HG02588 (cell line): ENCODE data around the gene LRRC4C.
"Not testable (repeated sequence)": the region's sequence is repeated elsewhere in the genome, so short reads cannot be mapped to it uniquely, and the experiment has no call there.

Source experiments
- ATAC-seq: cut with Tn5 transposase; IDR thresholded peaks from one replicate; pipeline ENCODE4 v1.9.1; 2021; ENCODE audit warnings: mild to moderate bottlenecking, moderate library complexity; ENCODE audit not compliant: unreplicated experiment

The LRRC4C gene

DNA sequence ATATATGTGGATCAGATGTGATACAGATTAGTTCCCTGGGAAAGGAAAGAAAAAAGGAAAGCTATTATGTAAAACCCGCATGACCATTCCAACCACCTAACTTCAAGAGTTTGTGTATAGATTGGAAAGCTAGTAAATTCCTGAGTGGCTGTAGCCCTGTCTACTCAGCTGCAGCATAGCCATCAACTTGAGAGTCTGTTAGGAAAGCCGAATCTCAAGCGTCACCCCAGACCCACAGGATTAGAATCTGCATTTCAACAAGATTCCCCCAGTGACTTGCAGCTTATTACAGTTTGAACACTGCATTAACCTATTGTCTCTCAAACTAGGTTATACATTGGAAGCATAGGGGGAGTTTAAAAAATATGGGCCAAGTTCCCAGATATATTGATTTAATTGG, 921.7 kb downstream of the LRRC4C start:
- no peak for ATAC-seq

DNA sequence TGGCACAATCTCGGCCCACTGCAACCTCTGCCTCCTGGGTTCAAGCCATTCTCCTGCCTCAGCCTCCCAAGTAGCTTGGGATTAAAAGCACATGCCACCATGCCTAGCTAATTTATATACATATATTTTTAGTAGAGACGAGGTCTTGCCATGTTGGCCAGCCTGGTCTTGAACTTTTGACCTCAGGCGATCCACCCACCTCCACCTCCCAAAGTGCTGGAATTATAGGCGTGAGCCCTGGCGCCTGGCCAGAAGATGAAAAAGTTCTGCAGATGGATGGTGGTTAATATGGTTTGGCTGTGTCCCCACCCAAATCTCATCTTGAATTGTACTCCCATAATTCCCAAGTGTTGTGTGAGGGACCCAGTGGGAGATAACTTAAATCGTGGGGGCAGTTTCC, 937.4 kb downstream of the LRRC4C start:
- not testable (repeated sequence) for ATAC-seq

DNA sequence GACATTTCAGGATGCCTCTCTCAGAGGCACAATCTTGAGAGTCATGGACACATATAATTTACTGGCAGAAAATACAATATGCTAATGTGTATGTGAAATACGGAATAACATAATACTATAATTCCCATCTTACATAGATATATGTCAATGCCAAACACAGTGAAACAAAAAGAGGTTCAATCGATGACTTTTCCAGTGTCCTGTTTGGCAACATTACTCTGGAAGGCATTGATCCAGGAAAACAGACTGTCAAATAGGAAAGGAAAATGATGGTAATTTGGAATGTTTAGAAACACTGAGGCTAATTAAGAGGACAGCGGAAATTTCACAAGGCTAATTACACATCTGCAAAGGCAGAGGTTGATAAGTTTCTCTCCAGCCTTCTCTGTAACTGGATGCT, 942.3 kb downstream of the LRRC4C start:
- no peak for ATAC-seq

DNA sequence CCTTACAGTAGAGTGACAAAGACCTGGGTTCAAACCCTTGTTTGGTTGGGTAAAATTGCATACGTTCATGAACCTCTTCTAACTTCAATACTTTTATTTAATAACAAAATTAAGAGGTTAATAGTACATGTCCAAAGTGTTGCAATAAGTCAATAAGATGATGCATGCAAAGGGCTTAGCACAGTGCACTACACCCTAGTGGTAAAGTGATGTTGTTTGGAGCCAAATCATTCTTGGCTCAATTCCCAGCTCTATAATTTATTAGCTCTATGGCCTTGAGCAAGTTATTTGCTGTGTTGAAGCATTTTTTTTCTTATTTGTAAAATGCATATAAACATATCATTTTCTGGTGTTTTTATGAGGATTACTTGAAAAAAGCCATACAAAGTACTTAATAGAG, 945.3 kb downstream of the LRRC4C start:
- no peak for ATAC-seq

DNA sequence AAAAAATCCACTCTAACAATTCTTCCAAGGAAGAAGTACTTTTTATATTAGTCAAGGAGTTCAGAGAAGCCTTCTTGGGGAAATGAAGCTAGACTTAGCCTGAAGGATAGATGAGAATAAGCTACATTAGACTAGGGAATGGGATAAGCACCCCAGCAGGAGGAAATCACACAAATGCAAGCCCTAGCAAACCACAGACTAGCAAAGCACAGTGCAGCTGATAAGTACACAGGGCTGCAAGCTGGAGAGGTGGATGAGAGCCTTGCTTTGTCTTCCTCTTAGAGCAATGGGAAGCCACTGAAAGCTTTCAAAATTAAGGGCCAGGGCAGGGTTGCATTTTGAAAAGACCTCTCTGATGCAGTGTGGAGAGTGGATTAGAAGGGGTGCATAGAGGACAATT, 946.2 kb downstream of the LRRC4C start:
- ATAC-seq = no peak

DNA sequence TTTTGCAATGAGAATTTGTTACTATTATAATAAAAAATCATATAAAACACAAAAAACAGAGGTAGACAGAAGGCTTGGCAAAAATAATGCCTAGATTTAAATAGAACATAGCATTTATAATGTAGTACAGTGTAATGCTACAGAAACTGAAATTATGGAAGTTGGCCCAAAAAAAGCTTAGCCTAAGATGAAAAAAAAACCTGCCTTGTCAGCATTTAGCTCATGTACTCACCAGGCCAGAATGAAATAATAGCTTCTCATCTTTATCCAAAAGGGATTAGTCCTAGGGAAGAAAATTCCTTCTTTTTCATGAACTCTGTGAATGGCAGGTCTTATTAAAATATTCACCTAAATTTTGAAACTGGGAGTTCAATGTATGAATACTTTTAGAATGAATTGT, 951.1 kb downstream of the LRRC4C start:
- no peak for ATAC-seq

DNA sequence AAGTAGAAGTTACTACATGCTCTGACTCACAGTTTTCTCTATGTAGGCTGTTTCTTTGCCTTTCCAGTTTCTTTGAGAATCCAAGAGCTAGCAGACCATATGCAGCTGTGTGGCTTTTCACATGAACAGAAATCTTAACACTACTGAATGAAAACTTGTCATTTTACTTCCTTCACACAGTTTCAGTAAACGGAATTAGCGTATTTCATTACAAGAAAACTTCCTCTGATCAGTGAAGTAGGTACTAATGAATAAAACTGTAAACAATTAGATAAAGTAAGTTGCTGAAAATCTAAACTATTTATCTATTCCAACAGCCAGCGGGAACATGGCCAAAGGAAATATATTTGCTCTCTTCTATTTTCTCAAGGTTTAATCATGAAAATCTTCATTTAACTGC, 953.2 kb downstream of the LRRC4C start:
- no peak for ATAC-seq

DNA sequence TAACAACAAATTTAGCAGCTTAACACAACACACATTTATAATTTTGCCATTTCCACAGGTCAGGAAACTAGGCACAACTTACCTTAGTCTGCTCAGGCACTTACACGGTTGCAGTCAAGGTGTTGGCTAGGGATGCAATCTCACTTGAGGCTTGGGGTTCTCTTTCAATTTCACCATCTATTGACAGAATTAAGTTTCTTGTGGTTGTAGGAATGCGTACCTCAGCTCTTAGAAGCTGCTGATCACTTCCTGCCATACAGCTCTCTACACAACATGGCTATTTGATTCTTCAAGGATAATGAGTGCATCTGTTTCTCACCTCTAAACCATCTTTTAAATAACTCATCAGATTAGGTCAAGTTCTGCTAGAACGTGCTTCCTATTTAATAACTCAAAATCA, 968.1 kb downstream of the LRRC4C start:
- no peak for ATAC-seq

DNA sequence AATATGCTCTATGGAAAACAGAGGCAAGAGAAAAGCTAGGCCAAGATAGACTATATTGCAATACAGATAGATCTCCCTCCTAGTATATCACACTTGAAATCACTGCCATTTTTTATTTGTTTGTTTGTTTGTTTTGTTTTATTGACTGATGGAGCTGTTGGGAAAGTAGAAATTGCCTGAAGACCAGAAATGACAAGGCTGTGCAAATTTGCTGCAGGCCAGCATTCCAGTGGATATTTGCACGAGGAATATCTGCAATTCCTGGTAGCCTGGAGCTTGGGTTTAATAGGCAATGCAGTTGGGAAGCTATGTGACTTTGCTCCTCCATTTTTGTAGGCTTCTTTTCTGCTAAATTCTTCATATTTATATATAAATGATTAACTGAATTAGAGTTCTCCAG, 991.7 kb downstream of the LRRC4C start:
- ATAC-seq = no peak

DNA sequence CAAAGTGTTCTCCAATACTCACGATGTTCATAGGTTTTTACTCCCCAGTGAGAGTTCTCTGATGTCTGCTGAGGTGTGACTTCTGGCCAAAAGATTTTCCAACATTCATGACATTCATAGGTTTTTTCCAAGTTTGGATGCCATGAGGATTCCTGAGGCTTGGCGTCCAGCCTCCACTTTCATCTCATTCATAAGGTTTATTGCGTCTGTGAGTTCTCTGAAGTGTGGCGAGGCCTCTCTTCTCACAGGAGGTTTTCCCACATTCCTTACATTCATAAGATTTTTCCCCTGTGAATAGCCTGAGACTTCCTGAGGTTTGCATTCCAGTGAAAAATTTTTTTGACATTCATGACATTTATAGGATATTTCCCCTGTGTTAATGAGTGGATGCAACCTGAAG, 1014.1 kb downstream of the LRRC4C start:
- no peak for ATAC-seq

DNA sequence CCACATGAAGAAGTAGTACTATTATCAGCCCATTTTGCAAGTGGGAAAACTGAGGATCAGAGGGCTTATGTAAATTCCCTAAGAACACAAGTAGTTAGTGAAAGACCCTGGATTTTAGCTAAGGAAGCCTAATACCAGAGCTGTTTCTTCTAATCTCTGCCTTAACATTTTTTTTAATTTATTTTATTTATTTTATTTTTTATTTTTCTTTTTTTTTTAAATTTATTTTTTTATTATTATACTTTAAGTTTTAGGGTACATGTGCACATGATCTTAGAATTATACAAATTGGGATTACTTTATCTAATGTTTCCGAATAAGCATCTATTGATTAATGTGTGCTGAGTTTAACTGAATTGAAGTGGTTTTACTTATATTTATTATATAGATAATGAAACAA, 1015.3 kb downstream of the LRRC4C start:
- ATAC-seq = no peak

DNA sequence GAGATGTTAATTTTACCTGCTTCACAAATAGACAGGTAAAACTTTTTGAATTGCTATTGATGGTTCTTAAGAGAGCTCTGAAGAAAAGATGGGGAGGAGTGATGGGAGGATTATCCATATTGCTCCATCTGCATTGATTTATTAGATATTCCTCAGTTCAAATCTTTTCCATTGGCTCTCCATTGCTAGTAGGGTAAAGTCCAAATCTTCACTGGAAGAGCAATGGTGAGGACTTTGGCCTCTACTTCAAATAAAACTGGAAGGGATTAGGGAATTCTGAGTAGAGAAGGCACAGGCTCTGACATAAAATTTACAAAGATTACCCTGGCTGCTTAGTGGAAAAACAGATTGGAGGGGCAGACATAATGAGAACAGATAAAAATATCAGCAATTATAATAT, 1024.1 kb downstream of the LRRC4C start:
- no peak for ATAC-seq

DNA sequence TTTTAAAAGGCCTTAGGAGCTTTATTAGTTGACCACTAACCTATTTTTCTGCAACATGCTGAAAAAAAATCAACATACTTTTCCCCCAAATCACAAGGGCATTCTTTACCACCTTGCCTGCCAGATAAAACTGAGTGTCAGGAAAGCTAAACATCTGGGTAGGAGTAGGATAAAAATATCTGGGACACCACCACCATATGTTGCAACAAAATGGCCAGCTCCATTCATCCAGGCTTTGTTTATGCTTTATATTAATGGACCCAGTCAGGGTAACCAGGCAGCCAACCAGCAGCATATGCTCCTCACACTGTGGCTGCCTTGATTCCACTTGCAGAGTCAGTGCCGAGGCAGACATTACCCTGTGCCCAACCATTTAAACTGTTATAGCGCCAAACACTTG, 1024.5 kb downstream of the LRRC4C start:
- ATAC-seq = no peak

DNA sequence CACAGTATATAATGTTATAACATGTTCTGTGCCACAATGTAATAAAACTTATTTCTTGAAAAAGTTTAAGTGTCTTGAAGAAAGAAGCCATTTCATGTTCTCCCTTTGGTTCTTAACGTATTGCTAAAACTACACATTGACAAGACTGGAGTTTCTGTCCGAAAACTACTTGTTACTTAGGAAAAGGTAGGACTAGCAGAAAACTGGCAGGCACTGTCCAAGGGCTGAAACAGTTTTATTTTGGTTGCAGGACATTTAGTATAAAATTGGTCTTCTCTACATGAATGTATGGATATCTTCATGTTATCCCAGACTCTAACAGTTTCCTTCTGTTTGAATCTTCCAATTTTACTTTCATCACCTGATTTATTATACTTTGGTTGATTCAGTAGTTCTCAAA, 1027.1 kb downstream of the LRRC4C start:
- ATAC-seq = no peak

DNA sequence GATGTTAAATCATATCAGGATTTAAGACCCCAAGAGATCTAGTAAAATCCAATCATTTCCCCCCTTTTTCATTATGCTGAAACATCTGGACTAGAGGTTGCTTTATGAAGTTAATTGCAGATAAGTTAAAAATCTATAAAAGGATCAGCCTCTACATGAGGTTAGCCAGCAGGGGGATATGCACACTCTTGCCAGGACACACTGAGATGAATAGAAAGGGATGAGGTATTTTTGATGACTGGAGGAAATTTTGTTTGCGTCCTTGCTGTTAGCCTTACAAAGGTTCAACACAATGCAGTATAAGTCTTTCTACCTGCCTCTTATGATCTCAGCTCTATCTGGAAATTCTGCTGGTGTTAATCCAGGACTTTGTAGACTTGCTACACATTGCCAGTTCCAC, 1034.3 kb downstream of the LRRC4C start:
- ATAC-seq = no peak

DNA sequence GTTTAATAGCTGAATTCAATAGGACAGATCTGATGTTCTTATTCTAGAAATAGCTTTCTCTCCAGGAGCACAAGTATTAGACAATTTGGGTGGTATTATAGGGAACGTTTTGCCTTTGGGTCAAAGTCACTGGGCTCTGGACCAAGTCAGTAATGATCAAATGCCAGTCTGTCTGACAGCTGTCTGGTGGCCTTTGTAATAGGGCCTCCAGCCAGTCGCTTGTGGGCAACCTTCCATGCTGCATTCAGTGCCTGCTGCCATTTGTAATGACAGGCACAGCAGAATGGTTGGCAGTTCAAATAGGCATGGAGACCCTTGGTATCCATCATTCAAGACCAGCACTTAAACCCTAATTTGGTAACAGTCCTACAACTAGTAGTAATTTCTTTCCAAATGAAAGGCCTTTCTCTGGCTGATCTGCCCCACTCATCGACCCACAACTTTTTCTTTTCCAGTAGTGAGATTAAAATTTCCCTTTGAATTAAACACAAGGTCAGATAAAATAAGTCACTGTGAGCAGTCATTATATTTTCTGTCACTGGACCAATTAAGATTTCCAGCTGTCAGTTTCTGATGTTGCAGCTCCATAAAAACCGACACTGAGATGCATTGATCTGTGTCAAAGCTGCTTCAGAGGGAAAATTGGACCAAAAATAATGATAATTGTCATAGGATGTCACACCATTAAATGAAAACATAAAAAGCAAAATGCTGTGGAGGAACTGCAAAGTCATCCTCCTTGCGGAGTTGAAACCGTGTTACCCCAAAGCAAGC, 1038.1 kb downstream of the LRRC4C start:
- no peak for ATAC-seq

DNA sequence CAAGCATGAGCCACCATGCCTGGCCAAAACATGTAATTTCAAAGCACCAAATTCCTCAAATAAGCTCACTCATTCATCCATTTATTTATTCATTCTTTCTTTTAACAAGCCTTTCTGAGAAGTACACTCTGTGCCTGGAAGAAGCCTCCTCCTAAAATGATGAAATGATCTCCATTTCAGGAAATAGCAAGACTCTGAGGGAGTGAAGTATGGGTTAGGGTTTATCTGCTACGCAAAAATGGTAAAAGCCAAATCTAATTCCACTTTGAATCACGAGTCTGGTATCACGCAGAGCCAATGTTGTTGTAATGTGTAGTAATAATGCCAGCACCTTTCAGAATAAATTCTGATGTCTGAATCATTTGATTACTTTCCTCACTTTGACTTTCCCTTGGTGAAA, 1041.8 kb downstream of the LRRC4C start:
- no peak for ATAC-seq

DNA sequence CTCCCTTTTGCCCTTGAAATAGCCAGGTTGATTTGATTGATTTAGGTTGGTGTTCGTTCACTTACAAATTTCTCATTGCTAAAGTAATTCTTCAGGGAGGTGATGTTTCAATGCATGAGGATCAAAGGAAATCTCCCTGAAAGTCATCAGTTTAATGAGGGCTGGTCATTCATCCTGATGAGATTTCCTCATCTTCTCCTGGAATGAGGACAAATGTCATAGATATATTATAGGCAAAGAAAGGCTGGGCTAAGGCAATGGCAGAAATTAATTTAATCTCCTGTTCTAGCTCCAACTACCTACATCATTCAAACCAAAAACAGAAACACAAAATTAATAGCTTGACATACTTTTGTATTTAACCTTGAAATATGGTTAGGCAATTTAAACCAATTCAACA, 1052.1 kb downstream of the LRRC4C start:
- no peak for ATAC-seq

DNA sequence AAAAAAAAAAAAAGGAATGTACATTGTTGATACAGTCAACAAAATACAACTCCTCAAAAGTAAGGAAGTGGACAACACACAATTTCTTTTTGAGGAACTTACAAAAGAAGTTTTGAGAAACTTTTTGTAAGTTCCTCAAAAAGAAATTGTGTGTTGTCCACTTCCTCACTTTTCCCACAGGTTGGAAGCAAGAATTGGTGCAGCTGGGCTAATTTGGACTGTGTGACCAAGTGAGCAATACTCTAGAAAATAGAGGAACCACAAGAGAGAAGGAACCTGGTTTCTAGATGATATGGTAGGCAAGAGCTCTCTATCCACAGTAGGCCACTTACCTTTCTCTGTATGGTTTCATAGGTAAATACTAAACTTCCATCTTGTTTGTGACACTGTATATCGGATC, 1053.8 kb downstream of the LRRC4C start:
- no peak for ATAC-seq

DNA sequence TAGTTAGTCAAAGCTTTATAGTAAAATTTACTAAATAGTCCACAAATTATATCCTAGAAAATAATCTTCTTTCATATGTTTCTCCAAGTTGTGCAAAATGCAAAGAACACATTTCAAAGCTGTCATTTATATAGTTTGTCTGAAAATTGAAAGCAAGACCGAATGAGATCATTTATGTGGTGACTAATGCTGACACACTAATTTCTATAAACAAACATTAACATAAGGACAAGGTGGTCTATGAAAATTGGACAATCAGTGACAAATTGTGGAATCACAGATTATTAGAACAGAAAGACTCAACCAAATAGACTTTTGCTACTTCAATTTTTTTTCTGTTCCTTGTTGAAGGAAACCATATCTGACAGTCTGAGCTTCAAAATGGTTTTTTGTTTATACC, 1056.1 kb downstream of the LRRC4C start:
- ATAC-seq = no peak

DNA sequence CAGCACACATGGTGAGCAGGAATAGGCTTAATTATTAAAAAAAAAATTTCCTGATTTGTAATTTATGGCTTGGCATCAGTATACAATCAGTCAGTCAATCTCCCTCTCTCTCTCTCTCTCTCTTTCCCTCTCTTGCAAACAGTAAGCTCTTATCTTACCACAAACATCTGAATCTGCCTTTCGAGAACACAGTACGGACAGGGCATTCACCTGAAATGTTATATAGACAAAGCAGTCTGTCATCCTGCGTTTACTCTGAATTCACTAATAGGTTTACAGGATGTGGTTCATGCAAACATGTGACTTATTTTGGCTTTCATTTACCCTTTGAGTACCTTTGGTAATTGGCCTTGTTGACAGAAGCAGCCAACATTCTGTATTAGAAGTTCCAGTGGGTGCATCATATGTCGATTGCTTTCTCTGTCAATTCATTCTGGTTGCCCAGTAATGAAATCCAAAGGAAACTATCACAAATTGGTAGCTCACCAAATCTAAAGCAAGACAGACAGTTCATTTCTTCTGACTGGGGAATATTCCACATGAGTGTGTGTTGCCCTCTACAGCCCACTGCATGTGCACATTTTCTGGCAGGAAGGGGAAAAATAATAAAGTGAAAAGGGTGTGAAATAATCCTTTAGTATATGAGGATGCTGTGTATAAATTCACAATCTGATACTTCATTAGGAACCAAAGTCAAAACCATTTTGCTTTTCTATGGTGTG, 1058.2 kb downstream of the LRRC4C start:
- ATAC-seq = no peak

DNA sequence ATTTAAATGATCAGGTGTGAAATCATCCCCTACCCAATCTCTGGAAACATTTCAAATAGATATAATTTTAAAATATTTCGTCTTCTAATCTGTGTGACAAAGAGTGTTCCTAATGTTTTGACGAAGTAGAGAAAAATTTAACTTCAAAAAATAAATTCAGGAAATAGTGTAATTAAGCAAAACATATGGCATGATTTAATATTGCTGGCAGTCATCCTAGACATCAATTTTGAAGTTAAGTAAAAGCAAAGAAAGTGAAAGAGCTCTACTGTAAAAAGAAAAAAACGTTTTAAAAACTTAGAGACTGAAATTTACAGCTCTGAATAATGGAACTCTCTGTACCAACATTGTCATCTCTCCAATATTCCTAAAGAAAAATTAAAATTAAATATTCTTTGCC, 1062.3 kb downstream of the LRRC4C start:
- no peak for ATAC-seq

DNA sequence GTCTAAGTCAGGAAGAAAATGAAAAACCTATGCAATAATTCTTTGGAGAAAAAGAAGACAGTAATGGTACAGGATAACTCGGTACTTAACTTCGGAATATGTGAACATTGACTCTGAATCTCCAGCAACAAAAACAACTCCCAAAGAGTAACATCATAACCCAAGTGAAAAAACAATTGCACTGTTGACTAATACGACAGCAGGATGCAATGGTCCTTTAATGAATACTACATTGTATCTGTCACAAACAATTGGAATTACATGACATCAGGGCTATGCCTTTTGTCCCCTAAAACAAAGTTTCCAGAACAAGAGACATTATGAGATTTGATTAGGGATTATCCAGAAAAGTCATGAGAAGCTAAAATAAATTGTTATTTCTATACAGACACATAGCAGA, 1065.9 kb downstream of the LRRC4C start:
- ATAC-seq = no peak
